HepG2 (cell line): ENCODE results near the gene CLEC16A. TPM values are rescaled to one million over a fixed set of nuclear protein-coding genes. Genes with fewer than 3 reads are reported as not detected.

ENCODE experiments used
- AFF4 ChIP-seq: sonication (generic); formaldehyde crosslinking; IDR thresholded peaks from 2 replicates; pipeline ENCODE4 v1.4.0; 2020; ENCODE audit warnings: missing genetic modification reagents
- BCL6 ChIP-seq: IDR thresholded peaks from 2 replicates; pipeline ENCODE4 v1.6.1; 2016; ENCODE audit warnings: missing genetic modification reagents, missing compliant biosample characterization
- IRF1 ChIP-seq: sonication (generic); formaldehyde crosslinking; IDR thresholded peaks from 2 replicates; pipeline ENCODE4 v1.4.0; 2020; ENCODE audit warnings: low read depth, mild to moderate bottlenecking, missing genetic modification reagents
- NR3C1 ChIP-seq: sonication (generic); formaldehyde crosslinking; IDR thresholded peaks from 2 replicates; pipeline ENCODE4 v1.4.0; 2020; ENCODE audit warnings: missing genetic modification reagents
- XBP1 ChIP-seq: sonication (generic); formaldehyde crosslinking; IDR thresholded peaks from 2 replicates; pipeline ENCODE4 v1.5.0; 2020; ENCODE audit warnings: missing genetic modification reagents
- ZBTB40 ChIP-seq, 2 experiments: fragments of 450-650 bp in 1 of 2; sonication (generic) in 1 of 2; formaldehyde crosslinking in 1 of 2; IDR thresholded peaks; 2 replicates each; pipeline versions ENCODE4 v1.6.1 to v1.8.0; 2016 to 2022; ENCODE audit warnings: antibody characterized with exemption in 1 of 2, mild to moderate bottlenecking in 1 of 2, missing genetic modification reagents in 1 of 2
- ZHX1 ChIP-seq: sonication (generic); formaldehyde crosslinking; IDR thresholded peaks from 2 replicates; pipeline ENCODE4 v1.8.1; 2022; ENCODE audit warnings: low read depth, mild to moderate bottlenecking, missing genetic modification reagents
- ZNF207 ChIP-seq: fragments of 450-650 bp; IDR thresholded peaks from 2 replicates; pipeline ENCODE4 v1.6.1; 2016; ENCODE audit warnings: antibody characterized with exemption, borderline replicate concordance
- ZNF24 ChIP-seq: fragments of 450-650 bp; IDR thresholded peaks from 2 replicates; pipeline ENCODE4 v1.6.1; 2017; ENCODE audit warnings: antibody characterized with exemption, mild to moderate bottlenecking
- polyA plus RNA-seq, 8 experiments: library from polyadenylated mRNA; depleted of rRNA in 3 of 8; stranded (reverse) in 7 of 8; unstranded in 1 of 8; fragments of >200 nt; fragmentation: Illumina TruSeq in 4 of 8; extraction: Trizol in 4 of 8; gene quantifications; 2 replicates each; pipeline versions ENCODE4 v1.2.1 to v1.2.3, GENCODE V29; 2011 to 2016; ENCODE audit warnings: low read depth in 4 of 8, missing spikeins in 1 of 8, mixed read lengths in 1 of 8; ENCODE audit not compliant: insufficient read depth in 1 of 8
- total RNA-seq, 5 experiments: library from RNA; depleted of rRNA; stranded (reverse); fragments of >200 nt; fragmentation: Illumina TruSeq; extraction: Trizol; gene quantifications; 2 replicates each; pipeline ENCODE4 v1.2.3, GENCODE V29; 2016; ENCODE audit warnings: low read depth in 1 of 5

Gene CLEC16A
- total and polyA plus RNA-seq, 2 of the 13 experiments (the other 11 are each of a cell fraction or from before 2014, with no cell fraction given) = 8.5 to 10.3 TPM

GRCh38 chr16:11101695-11102522 is 157.5 kb downstream of the CLEC16A start (continued):
- no peak for TF ChIP-seq AFF4 (CRISPR knock-in tag)
- no peak for TF ChIP-seq ZNF24
- no peak for TF ChIP-seq XBP1 (CRISPR knock-in tag)
- TF ChIP-seq IRF1 (CRISPR knock-in tag) = no peak
- no peak for TF ChIP-seq ZNF207
- 0 out of 2 replicates have a peak, but pooled peaks have one; percentile 8 for TF ChIP-seq BCL6 (CRISPR knock-in tag)
- TF ChIP-seq ZHX1 (CRISPR knock-in tag) = no peak
- no peak for TF ChIP-seq NR3C1
- TF ChIP-seq ZBTB40 (IDR thresholded peaks at IDR 0.05) = no peak
- TF ChIP-seq ZBTB40 (CRISPR knock-in tag; IDR thresholded peaks at IDR 0.05) = no peak
